Adrenal gland (tissue), 12 donors: ENCODE measurements around the gene TEKTIP1. TPM values are rescaled to one million over a fixed set of nuclear protein-coding genes. Genes with fewer than 3 reads are reported as not detected.

ENCODE experiments used
- DNase-seq, 7 donors: peaks; one replicate each; pipeline ENCODE4 v3.0.0-alpha.2; 2019 to 2020
- H3K27ac ChIP-seq, 5 donors: fragments of 200-600 bp; sonication (generic) in 4 of 5; 1 replicate in 3 of 5; 2 replicates in 2 of 5; pipeline versions ENCODE4 v1.5.1 to v1.8.0; 2016 to 2020; ENCODE audit warnings: mild to moderate bottlenecking in 1 of 5
- H3K27me3 ChIP-seq: fragments of 200-600 bp; 2 replicates; pipeline ENCODE4 v1.8.0; 2021
- H3K36me3 ChIP-seq, 2 donors: fragments of 200-600 bp; replicated peaks in 1 of 2; 1 replicate in 1 of 2; 2 replicates in 1 of 2; pipeline versions ENCODE4 v1.5.1 to v1.8.0; 2018 to 2022
- H3K4me1 ChIP-seq, 2 donors: fragments of 200-600 bp; replicated peaks in 1 of 2; 1 replicate in 1 of 2; 2 replicates in 1 of 2; pipeline versions ENCODE4 v1.5.1 to v1.8.0; 2018 to 2021
- H3K4me3 ChIP-seq, 4 donors: fragments of 200-600 bp; sonication (generic) in 3 of 4; one replicate each; pipeline ENCODE4 v1.5.1; 2016 to 2018
- H3K9me3 ChIP-seq, 3 donors: fragments of 200-600 bp; sonication (generic) in 1 of 3; replicated peaks in 1 of 3; 1 replicate in 2 of 3; 2 replicates in 1 of 3; pipeline versions ENCODE4 v1.5.1 to v1.8.0; 2016 to 2021
- POLR2A ChIP-seq, 2 donors: fragments of 450-650 bp; IDR thresholded peaks; one replicate each; pipeline ENCODE4 v1.6.1; 2017; ENCODE audit warnings: antibody characterized with exemption in 2 of 2, mild to moderate bottlenecking in 2 of 2, moderate library complexity in 1 of 2
- WGBS, 4 donors: extraction: QIAGEN DNeasy Blood & Tissue Kit in 2 of 4; methylation state at CpG; one replicate each; pipeline versions ENCODE4 v1.1.5 to v1.1.7; 2013 to 2017; 5-methylcytosine and 5-hydroxymethylcytosine counted together
- intact Hi-C, 2 donors: fragments of 100-400 bp; cut with DNase I; formaldehyde crosslinking; loops; one replicate each; pipeline versions ENCODE4 v1.14.1 to v1.15.0; 2022 to 2023
- polyA plus RNA-seq, 3 donors: library from polyadenylated mRNA; stranded (reverse); fragments of 200-250 nt in 2 of 3; fragments of 350-450 nt in 1 of 3; fragmentation: Illumina TruSeq in 1 of 3; extraction: RNeasy Lipid Tissue Mini Kit (QIAGEN cat#74804) in 1 of 3; gene quantifications; one replicate each; pipeline ENCODE4 v1.2.3, GENCODE V29; 2013 to 2014
- total RNA-seq, 9 donors: library from RNA; depleted of rRNA in 4 of 9; stranded (reverse); fragments of >200 nt in 4 of 9; fragments of 120-200 nt in 1 of 9; fragmentation: NEBNext Ultra II Directional in 1 of 9; extraction: Animal tissue kit (Norgen Biotek cat#: 25700) in 1 of 9; gene quantifications; one replicate each; pipeline versions ENCODE4 v1.1.0 to v1.2.4, GENCODE V29; 2013 to 2023
- TF ChIP-seq, protein P1 (sequence below), 6 experiments: fragments of 450-650 bp in 4 of 6; fragments of 200-600 bp in 2 of 6; sonication (generic) in 1 of 6; IDR thresholded peaks; 1 replicate in 5 of 6; 2 replicates in 1 of 6; pipeline versions ENCODE4 v1.5.1 to v1.8.0; 2016 to 2021; ENCODE audit warnings: antibody characterized with exemption in 6 of 6, mild to moderate bottlenecking in 2 of 6, moderate library complexity in 1 of 6
- donor health status: healthy with polysubstance abuse.
- donor health status: Bipolar disorder and iron deficiency.
- donor health status: DM: yes; HTN: yes; CAD: no.
- donor health status: DM: no; HTN: no; CAD: no.
- donor health status: DM: no; HTN: no; CAD: no.
- donor health status: DM: yes; HTN: yes; CAD: no.

Gene TEKTIP1
- total and polyA plus RNA-seq, 12 donors: 0.68 to 3.6 (median 1.4) TPM; not detected in 5

GRCh38 chr19:3523361-3524077, 15.5 kb upstream of the TEKTIP1 start:
- Histone ChIP-seq H3K9me3 (no peaks in the 10 kb centered on the region), H3K4me1 (peaks cover 15 to 30% of the 10 kb centered on the region in 2 donors), H3K36me3 (peaks cover 0 to 46% of the 10 kb centered on the region in 2 donors), H3K4me3 (no peak overlapping the region), H3K27me3 (no peaks in the 10 kb centered on the region), H3K27ac (peak overlapping the region in 3 of 5 donors; percentile 32 to 78 (median 72))
- DNase-seq: no peak
- intact Hi-C loops: no loop called here
- WGBS, 4 donors: 84 to 88% (median 86%) methylated on average over 7 to 21 of the region's 21 CpGs
- no peak for TF ChIP-seq POLR2A (IDR thresholded peaks at IDR 0.05)
- TF ChIP-seq, protein P1, sequence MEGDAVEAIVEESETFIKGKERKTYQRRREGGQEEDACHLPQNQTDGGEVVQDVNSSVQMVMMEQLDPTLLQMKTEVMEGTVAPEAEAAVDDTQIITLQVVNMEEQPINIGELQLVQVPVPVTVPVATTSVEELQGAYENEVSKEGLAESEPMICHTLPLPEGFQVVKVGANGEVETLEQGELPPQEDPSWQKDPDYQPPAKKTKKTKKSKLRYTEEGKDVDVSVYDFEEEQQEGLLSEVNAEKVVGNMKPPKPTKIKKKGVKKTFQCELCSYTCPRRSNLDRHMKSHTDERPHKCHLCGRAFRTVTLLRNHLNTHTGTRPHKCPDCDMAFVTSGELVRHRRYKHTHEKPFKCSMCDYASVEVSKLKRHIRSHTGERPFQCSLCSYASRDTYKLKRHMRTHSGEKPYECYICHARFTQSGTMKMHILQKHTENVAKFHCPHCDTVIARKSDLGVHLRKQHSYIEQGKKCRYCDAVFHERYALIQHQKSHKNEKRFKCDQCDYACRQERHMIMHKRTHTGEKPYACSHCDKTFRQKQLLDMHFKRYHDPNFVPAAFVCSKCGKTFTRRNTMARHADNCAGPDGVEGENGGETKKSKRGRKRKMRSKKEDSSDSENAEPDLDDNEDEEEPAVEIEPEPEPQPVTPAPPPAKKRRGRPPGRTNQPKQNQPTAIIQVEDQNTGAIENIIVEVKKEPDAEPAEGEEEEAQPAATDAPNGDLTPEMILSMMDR (IDR thresholded peaks at IDR 0.05): no peak

DNA sequence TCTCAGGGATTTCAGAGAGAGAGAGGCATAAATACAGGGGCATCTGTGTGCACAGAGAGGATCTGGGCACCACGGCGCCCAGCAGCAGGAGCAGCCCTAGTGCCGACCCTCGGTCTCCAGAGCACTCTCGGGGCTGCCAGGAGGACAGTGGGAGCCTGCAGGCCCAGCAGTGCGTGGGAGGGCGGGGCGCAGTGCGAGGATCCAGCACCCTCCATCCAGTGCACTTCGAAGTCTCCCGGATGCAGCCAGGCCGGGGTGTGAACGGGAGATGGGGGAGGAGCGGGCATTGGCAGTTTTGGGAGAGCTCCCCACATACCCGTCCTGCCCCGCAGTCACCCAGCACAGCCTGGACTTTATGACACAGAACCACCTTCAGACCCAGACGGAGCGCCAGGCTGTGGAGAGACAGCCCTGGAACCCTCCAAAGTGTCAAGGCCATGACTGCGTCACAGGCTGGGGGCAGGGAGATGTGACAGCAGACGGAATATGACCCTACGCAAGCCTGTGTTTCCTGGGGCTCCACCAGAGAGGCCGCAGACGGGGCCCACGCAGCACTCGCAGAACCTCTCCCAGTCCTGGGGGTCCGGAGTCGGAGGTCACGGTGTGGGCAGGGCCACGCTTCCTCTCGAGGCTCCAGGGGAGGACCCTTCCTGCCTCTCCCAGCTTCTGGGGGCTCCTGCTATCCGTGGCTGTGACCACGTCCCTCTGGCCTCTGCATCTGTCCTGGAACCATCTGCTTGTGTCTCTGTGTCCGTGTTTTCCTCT, 14.7 kb upstream of the TEKTIP1 start:
- TF ChIP-seq, protein P1 (IDR thresholded peaks at IDR 0.05): no peak
- TF ChIP-seq POLR2A (IDR thresholded peaks at IDR 0.05): peak in 1 of 2 donors; percentile 59
- peaks cover 0 to 46% of the 10 kb centered on the region in 2 donors for H3K36me3 ChIP-seq
- 55 to 68% (median 60%) methylated on average over 3 to 33 of the region's 33 CpGs for WGBS, 4 donors
- H3K9me3 ChIP-seq: no peaks in the 10 kb centered on the region
- intact Hi-C loops: no loop called here
- peak; percentile 89 to 96 (median 93) for DNase-seq
- H3K4me1 ChIP-seq: peaks cover 15 to 30% of the 10 kb centered on the region in 2 donors
- H3K4me3 ChIP-seq: no peak overlapping the region
- peak overlapping the region in 4 of 5 donors; percentile 10 to 78 (median 58) for H3K27ac ChIP-seq
- H3K27me3 ChIP-seq: no peaks in the 10 kb centered on the region

DNA sequence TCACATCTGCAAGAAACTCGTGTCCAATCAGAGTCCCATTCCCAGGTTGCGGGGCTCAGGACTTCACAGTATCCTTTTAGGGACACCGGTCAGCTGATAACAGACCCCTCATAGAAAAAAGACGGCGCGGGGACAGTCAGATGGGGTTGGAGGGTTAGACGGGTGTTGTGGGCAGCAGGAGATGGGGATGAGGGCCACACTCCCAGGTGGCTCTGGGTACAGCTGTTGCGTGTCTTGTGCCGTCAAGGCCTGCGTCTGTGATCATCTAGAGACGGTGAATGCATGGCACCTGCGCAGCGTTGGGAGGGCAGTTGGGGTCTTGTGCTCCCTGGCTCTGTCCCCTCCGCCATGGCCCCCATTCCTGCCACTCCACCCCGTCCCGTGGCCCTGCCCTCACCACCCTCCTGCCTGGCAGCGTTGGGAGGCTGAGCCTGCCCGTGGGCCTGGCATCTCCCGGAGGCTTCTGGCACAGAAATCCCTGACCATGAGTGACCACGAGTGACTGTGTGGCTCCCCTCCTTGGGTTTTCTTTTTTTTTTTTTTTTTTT, 14.0 kb upstream of the TEKTIP1 start:
- Histone ChIP-seq H3K36me3 (peaks cover 0 to 46% of the 10 kb centered on the region in 2 donors), H3K9me3 (no peaks in the 10 kb centered on the region), H3K27ac (peak overlapping the region in 3 of 5 donors; percentile 10 to 78 (median 43)), H3K4me1 (peaks cover 15 to 30% of the 10 kb centered on the region in 2 donors), H3K27me3 (no peaks in the 10 kb centered on the region), H3K4me3 (no peak overlapping the region)
- WGBS, 4 donors: 83 to 88% (median 85%) methylated on average over 20 of the region's 20 CpGs
- TF ChIP-seq POLR2A (IDR thresholded peaks at IDR 0.05): no peak
- TF ChIP-seq, protein P1 (IDR thresholded peaks at IDR 0.05): no peak
- intact Hi-C loops: no loop called here
- peak in 1 of 7 donors; percentile 22 for DNase-seq
